PC-9 (cell line): ENCODE results near the gene CCDC192. TPM values are rescaled to one million over a fixed set of nuclear protein-coding genes. Genes with fewer than 3 reads are reported as not detected.

Source experiments
- BruUV-seq: library from RNA; stranded (reverse); fragments of 400-500 nt; replicated peaks from 2 replicates; lab custom pipeline; 2021; lab: Mats Ljungman, UMichigan
- CTCF ChIA-PET: fragments of 300-600 bp; sonication (Branson Sonifier 250); formaldehyde crosslinking; loops from one replicate; lab custom pipeline; 2022; ENCODE audit warnings: antibody characterized with exemption; lab: Charles Lee
- POLR2A ChIA-PET: fragments of 300-600 bp; sonication (Branson Sonifier 250); formaldehyde crosslinking; loops from one replicate; lab custom pipeline; 2022; ENCODE audit warnings: antibody characterized with exemption; ENCODE audit not compliant: unreplicated experiment; lab: Charles Lee
- DNase-seq, 2 experiments: peaks; one replicate each; pipeline versions ENCODE4 v3.0.0 to v3.0.0-alpha.2; 2015 to 2022; ENCODE audit warnings: mixed read lengths in 1 of 2
- H2AFZ ChIP-seq: fragments of 200-600 bp; sonication (generic); 2 replicates; pipeline ENCODE4 v1.8.1; 2017; ENCODE audit warnings: antibody characterized with exemption
- H3F3A ChIP-seq: fragments of 200-600 bp; sonication (generic); 2 replicates; pipeline ENCODE4 v1.8.1; 2017; ENCODE audit warnings: antibody characterized with exemption, mild to moderate bottlenecking, low read depth; ENCODE audit not compliant: insufficient read depth
- H3K27ac ChIP-seq: fragments of 200-600 bp; sonication (generic); 2 replicates; pipeline ENCODE4 v1.6.1; 2016; ENCODE audit warnings: mixed run types
- H3K27me3 ChIP-seq: fragments of 200-600 bp; sonication (generic); 2 replicates; pipeline ENCODE4 v1.6.1; 2016; ENCODE audit warnings: low read depth, mixed run types; ENCODE audit not compliant: insufficient read depth
- H3K36me3 ChIP-seq: fragments of 200-600 bp; sonication (generic); 2 replicates; pipeline ENCODE4 v1.6.1; 2016; ENCODE audit warnings: low read depth, mixed run types
- H3K4me1 ChIP-seq: fragments of 200-600 bp; sonication (generic); replicated peaks from 2 replicates; pipeline ENCODE4 v1.6.1; 2016; ENCODE audit warnings: mixed run types; ENCODE audit not compliant: insufficient read depth
- H3K4me2 ChIP-seq: fragments of 200-600 bp; sonication (generic); 2 replicates; pipeline ENCODE4 v1.6.1; 2017; ENCODE audit warnings: mixed run types
- H3K4me3 ChIP-seq: fragments of 200-600 bp; sonication (generic); 2 replicates; pipeline ENCODE4 v1.6.1; 2016; ENCODE audit warnings: mixed run types
- H3K79me2 ChIP-seq: fragments of 200-600 bp; sonication (generic); 2 replicates; pipeline ENCODE4 v1.6.1; 2017; ENCODE audit warnings: low read depth, mixed run types
- H3K9me2 ChIP-seq: fragments of 200-600 bp; sonication (generic); 2 replicates; pipeline ENCODE4 v1.8.1; 2017; ENCODE audit warnings: mild to moderate bottlenecking; ENCODE audit not compliant: insufficient read depth
- H3K9me3 ChIP-seq: fragments of 200-600 bp; sonication (generic); 2 replicates; pipeline ENCODE4 v1.8.1; 2016; ENCODE audit warnings: low read depth; ENCODE audit not compliant: insufficient read depth
- H4K20me1 ChIP-seq: fragments of 200-600 bp; sonication (generic); 2 replicates; pipeline ENCODE4 v1.8.1; 2017; ENCODE audit not compliant: insufficient read depth
- CTCF ChIP-seq: fragments of 200-600 bp; sonication (generic); conservative IDR thresholded peaks from 2 replicates; pipeline ENCODE4 v1.6.1; 2017; ENCODE audit warnings: mixed run types, antibody characterized with exemption, mild to moderate bottlenecking, moderate library complexity
- EZH2 ChIP-seq: fragments of 200-600 bp; sonication (generic); IDR thresholded peaks from 2 replicates; pipeline ENCODE4 v1.8.0; 2017; ENCODE audit warnings: antibody characterized with exemption, low read depth
- intact Hi-C: fragments of 100-400 bp; cut with micrococcal nuclease; formaldehyde crosslinking; loops from one replicate; pipeline ENCODE4 v1.10.0; 2022; ENCODE audit not compliant: unreplicated experiment
- total RNA-seq: library from RNA; stranded (reverse); gene quantifications from 2 replicates; pipeline ENCODE4 v1.2.3, GENCODE V29; 2021

CCDC192 gene
- total RNA-seq, 1 experiment from 2014 or later = not detected

- H3K9me3 ChIP-seq = no peaks in the 10 kb centered on the region
- CTCF ChIA-PET = no interaction called here
- TF ChIP-seq CTCF (no peak), EZH2 (no peak)
- peaks cover 5% of the 10 kb centered on the region; the same call in 1 of the 2 replicates for H3K4me1 ChIP-seq
- no peaks in the 10 kb centered on the region for H3K79me2 ChIP-seq
- no peaks in the 10 kb centered on the region for H3K9me2 ChIP-seq
- no peak overlapping the region for H2AFZ ChIP-seq
- H3K36me3 ChIP-seq = no peaks in the 10 kb centered on the region
- H4K20me1 ChIP-seq = no peaks in the 10 kb centered on the region
- intact Hi-C loops = loop anchor here (2.0 kb wide), 1 partner anchor 53 kb away; no protein-coding TSS in a partner anchor
- H3K27ac ChIP-seq = no peak overlapping the region
- no peak overlapping the region for H3K4me2 ChIP-seq
- POLR2A ChIA-PET = no interaction called here
- H3K27me3 ChIP-seq = no peaks in the 10 kb centered on the region
- no peaks in the 10 kb centered on the region for H3F3A ChIP-seq
- no TSS peak for BruUV-seq
- DNase-seq = no peak
- H3K4me3 ChIP-seq = no peak overlapping the region
These were observed 136.5 kb downstream of the CCDC192 start for GRCh38 chr5:127839496-127840197.

GRCh38 chr5:127840198-127840524 is 137.0 kb downstream of the CCDC192 start:
- H3K79me2 ChIP-seq = no peaks in the 10 kb centered on the region
- H3K9me2 ChIP-seq = no peaks in the 10 kb centered on the region
- H4K20me1 ChIP-seq = no peaks in the 10 kb centered on the region
- intact Hi-C loops = loop anchor here (2.0 kb wide), 1 partner anchor 53 kb away; no protein-coding TSS in a partner anchor
- DNase-seq = no peak
- BruUV-seq = no TSS peak
- H3K27ac ChIP-seq = no peak overlapping the region
- no peak for TF ChIP-seq CTCF
- no peak overlapping the region for H3K4me3 ChIP-seq
- H3K36me3 ChIP-seq = no peaks in the 10 kb centered on the region
- peaks cover 5% of the 10 kb centered on the region; the same call in 1 of the 2 replicates for H3K4me1 ChIP-seq
- no peaks in the 10 kb centered on the region for H3F3A ChIP-seq
- no peaks in the 10 kb centered on the region for H3K9me3 ChIP-seq
- no peaks in the 10 kb centered on the region for H3K27me3 ChIP-seq
- no peak overlapping the region for H3K4me2 ChIP-seq
- CTCF ChIA-PET = no interaction called here
- POLR2A ChIA-PET = interaction anchor here (0.6 kb wide), 1 partner anchor 27 kb away, joined by 4 read pairs; no protein-coding TSS in a partner anchor
- H2AFZ ChIP-seq = no peak overlapping the region

GRCh38 chr5:127840809-127841208 is 137.6 kb downstream of the CCDC192 start:
- Histone ChIP-seq H3K79me2 (no peaks in the 10 kb centered on the region), H3F3A (no peaks in the 10 kb centered on the region), H3K27ac (no peak overlapping the region), H3K9me2 (no peaks in the 10 kb centered on the region), H3K4me2 (no peak overlapping the region), H4K20me1 (no peaks in the 10 kb centered on the region), H3K36me3 (no peaks in the 10 kb centered on the region), H3K27me3 (no peaks in the 10 kb centered on the region), H2AFZ (no peak overlapping the region), H3K4me1 (peaks cover 5% of the 10 kb centered on the region; the same call in 1 of the 2 replicates), H3K9me3 (no peaks in the 10 kb centered on the region), H3K4me3 (no peak overlapping the region)
- ChIA-PET CTCF (no interaction called here), POLR2A (interaction anchor here (0.6 kb wide), 1 partner anchor 26 kb away, joined by 4 read pairs; no protein-coding TSS in a partner anchor)
- intact Hi-C loops = loop anchor here (2.0 kb wide), 1 partner anchor 52 kb away; no protein-coding TSS in a partner anchor
- BruUV-seq = no TSS peak
- no peak for TF ChIP-seq CTCF
- TF ChIP-seq EZH2 = no peak
- DNase-seq = no peak
